SK-N-SH (cell line): ENCODE results near the gene GPR158.

ENCODE experiments used
- FOXM1 ChIP-seq: IDR thresholded peaks from 2 replicates; pipeline ENCODE4 v1.4.0; 2012; ENCODE audit warnings: low read depth, mild to moderate bottlenecking
- GABPA ChIP-seq: IDR thresholded peaks from 2 replicates; pipeline ENCODE4 v1.4.0; 2012; ENCODE audit warnings: low read depth, mild to moderate bottlenecking
- GATA2 ChIP-seq: sonication (generic); formaldehyde crosslinking; IDR thresholded peaks from 2 replicates; pipeline ENCODE4 v1.5.0; 2020; ENCODE audit warnings: mild to moderate bottlenecking, missing genetic modification reagents
- POLR2AphosphoS5 ChIP-seq: IDR thresholded peaks from 2 replicates; pipeline ENCODE4 v1.6.1; 2012; ENCODE audit warnings: low read depth, low read length
- RAD21 ChIP-seq: IDR thresholded peaks from 2 replicates; pipeline ENCODE4 v1.6.1; 2012; ENCODE audit warnings: mild to moderate bottlenecking, low read length
- RXRA ChIP-seq: IDR thresholded peaks from 2 replicates; pipeline ENCODE4 v1.4.0; 2012; ENCODE audit warnings: low read depth, mild to moderate bottlenecking, borderline replicate concordance
- TAF1 ChIP-seq: IDR thresholded peaks from 2 replicates; pipeline ENCODE4 v1.6.1; 2012; ENCODE audit warnings: low read depth, mild to moderate bottlenecking, low read length, moderate library complexity, borderline replicate concordance
- TCF12 ChIP-seq: IDR thresholded peaks from 2 replicates; pipeline ENCODE4 v1.4.0; 2012
- TF ChIP-seq, protein P1 (sequence below): fragments of 200-600 bp; sonication (generic); IDR thresholded peaks from 2 replicates; pipeline ENCODE4 v1.6.1; 2017; ENCODE audit warnings: antibody characterized with exemption, mild to moderate bottlenecking, moderate library complexity
- TF ChIP-seq, protein P2 (sequence below): IDR thresholded peaks from 2 replicates; pipeline ENCODE4 v1.4.0; 2012; ENCODE audit warnings: low read depth, borderline replicate concordance

DNA sequence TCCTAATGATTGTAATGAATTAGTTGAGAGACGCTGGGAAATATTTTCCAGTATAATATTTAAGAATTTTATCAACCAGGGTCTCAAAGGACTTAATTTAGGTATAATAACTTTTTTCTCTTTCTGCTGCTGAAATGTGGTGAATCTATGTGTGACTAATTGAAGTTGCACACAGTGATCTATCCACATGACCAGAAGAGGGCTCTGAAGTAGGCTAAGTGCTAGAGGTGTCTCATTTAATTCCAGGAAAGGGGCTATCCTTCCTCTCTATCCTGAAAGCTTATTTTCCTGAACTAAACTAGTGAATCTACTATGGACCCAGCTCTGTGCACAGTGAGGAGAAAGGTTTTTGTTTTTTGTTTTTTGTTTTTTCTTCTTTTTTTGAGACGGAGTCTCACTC lies 464.8 kb downstream of the GPR158 start:
- TF ChIP-seq GABPA = no peak
- TF ChIP-seq, protein P1, sequence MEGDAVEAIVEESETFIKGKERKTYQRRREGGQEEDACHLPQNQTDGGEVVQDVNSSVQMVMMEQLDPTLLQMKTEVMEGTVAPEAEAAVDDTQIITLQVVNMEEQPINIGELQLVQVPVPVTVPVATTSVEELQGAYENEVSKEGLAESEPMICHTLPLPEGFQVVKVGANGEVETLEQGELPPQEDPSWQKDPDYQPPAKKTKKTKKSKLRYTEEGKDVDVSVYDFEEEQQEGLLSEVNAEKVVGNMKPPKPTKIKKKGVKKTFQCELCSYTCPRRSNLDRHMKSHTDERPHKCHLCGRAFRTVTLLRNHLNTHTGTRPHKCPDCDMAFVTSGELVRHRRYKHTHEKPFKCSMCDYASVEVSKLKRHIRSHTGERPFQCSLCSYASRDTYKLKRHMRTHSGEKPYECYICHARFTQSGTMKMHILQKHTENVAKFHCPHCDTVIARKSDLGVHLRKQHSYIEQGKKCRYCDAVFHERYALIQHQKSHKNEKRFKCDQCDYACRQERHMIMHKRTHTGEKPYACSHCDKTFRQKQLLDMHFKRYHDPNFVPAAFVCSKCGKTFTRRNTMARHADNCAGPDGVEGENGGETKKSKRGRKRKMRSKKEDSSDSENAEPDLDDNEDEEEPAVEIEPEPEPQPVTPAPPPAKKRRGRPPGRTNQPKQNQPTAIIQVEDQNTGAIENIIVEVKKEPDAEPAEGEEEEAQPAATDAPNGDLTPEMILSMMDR = no peak
- no peak for TF ChIP-seq POLR2AphosphoS5
- TF ChIP-seq GATA2 (CRISPR knock-in tag) = no peak
- TF ChIP-seq TAF1 = no peak
- TF ChIP-seq RXRA = no peak
- TF ChIP-seq, protein P2, sequence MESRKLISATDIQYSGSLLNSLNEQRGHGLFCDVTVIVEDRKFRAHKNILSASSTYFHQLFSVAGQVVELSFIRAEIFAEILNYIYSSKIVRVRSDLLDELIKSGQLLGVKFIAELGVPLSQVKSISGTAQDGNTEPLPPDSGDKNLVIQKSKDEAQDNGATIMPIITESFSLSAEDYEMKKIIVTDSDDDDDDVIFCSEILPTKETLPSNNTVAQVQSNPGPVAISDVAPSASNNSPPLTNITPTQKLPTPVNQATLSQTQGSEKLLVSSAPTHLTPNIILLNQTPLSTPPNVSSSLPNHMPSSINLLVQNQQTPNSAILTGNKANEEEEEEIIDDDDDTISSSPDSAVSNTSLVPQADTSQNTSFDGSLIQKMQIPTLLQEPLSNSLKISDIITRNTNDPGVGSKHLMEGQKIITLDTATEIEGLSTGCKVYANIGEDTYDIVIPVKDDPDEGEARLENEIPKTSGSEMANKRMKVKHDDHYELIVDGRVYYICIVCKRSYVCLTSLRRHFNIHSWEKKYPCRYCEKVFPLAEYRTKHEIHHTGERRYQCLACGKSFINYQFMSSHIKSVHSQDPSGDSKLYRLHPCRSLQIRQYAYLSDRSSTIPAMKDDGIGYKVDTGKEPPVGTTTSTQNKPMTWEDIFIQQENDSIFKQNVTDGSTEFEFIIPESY = no peak
- no peak for TF ChIP-seq FOXM1
- no peak for TF ChIP-seq RAD21
- TF ChIP-seq TCF12 = no peak
